Fibroblast of pulmonary artery (primary cell): Measurements from ENCODE around the gene MAP7D1.

Experiments used
- DNase-seq: peaks from one replicate; pipeline ENCODE4 v3.0.0-alpha.2; 2010; ENCODE audit warnings: low read depth
- H3K4me3 ChIP-seq: replicated peaks from 2 replicates; pipeline ENCODE4 v1.5.1; 2011; ENCODE audit warnings: low read depth, mild to moderate bottlenecking, control low read depth, low read length, moderate library complexity
- TF ChIP-seq, protein P1 (sequence below): IDR thresholded peaks from 2 replicates; pipeline ENCODE4 v1.5.1; 2011; ENCODE audit warnings: mild to moderate bottlenecking, control low read depth, low read length, inconsistent platforms; ENCODE audit errors: missing control alignments

The MAP7D1 gene

DNA sequence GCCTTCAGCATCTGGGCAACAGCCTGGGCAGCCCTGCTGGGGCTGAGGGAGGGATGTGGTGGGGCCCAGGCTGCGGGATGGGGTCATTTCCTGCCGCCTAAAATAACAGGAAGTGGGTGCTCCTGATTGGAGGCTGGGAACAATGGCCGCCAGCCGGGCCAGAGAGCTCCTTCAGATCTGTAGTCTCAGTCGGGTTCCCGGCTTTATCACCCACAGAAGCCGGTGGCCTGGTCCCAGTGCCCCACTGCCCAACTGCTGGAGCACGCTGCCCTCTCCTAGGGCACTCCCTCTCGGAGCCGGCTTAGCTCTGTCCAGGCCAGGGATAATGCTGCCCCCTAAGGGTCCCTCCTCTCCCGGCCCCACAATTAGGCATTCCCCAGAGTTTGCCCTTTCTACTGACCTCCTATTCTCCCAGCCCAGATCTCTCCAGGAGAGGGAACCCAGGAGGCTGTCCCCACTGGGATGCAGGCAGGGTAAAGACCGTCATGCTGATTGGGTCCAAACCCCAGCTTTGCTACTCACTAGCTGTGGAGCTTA lies 5.1 kb downstream of the MAP7D1 start:
- H3K4me3 ChIP-seq: peak overlapping the region; percentile 59
- peak; percentile 72 for DNase-seq
- TF ChIP-seq, protein P1, sequence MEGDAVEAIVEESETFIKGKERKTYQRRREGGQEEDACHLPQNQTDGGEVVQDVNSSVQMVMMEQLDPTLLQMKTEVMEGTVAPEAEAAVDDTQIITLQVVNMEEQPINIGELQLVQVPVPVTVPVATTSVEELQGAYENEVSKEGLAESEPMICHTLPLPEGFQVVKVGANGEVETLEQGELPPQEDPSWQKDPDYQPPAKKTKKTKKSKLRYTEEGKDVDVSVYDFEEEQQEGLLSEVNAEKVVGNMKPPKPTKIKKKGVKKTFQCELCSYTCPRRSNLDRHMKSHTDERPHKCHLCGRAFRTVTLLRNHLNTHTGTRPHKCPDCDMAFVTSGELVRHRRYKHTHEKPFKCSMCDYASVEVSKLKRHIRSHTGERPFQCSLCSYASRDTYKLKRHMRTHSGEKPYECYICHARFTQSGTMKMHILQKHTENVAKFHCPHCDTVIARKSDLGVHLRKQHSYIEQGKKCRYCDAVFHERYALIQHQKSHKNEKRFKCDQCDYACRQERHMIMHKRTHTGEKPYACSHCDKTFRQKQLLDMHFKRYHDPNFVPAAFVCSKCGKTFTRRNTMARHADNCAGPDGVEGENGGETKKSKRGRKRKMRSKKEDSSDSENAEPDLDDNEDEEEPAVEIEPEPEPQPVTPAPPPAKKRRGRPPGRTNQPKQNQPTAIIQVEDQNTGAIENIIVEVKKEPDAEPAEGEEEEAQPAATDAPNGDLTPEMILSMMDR: peak; percentile 37

DNA sequence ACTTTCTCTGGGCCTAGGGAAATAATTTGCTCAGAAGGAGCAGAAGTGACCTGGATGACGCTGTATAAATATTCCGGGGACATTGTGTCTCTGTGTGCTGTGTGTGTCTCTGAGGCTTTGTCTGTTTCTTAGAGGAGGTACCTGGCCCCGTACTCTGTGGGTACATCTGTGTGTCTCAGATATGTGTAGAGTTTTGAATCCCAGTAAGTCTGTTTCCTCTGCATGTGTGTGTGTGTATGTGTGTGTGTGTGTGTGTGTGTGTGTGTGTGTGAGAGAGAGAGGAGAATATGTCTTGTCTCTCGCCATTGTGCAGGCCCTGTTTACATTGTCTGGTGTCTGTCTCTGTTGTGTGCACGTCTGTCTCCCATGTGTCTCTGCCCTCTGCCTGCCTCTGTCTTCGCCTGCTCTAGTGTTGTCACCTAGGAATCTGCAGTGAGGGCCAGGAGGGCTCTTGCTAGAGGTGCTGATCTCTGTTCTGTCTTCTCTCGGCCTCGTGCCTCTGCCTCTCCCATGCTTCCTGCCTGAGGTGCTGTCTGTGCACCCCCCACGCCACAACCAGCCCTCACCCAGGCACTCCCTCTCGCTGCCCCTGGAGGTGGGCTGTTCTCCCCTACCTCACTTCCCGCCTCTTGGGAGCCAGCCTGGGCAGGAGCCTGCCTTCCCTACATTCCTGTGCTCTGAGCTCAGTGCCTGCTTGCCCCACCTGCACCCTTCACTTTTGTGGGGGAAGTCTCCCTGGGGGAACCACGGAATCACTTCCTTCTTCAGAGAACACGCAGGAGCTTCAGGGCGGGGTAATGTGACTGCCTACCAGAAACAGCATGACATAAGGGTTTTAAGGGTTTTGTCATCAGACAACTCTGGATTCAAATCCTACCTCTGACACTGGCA lies 5.9 kb downstream of the MAP7D1 start:
- peak overlapping the region; percentile 59 for H3K4me3 ChIP-seq
- TF ChIP-seq, protein P1: no peak
- DNase-seq: peak; percentile 38

DNA sequence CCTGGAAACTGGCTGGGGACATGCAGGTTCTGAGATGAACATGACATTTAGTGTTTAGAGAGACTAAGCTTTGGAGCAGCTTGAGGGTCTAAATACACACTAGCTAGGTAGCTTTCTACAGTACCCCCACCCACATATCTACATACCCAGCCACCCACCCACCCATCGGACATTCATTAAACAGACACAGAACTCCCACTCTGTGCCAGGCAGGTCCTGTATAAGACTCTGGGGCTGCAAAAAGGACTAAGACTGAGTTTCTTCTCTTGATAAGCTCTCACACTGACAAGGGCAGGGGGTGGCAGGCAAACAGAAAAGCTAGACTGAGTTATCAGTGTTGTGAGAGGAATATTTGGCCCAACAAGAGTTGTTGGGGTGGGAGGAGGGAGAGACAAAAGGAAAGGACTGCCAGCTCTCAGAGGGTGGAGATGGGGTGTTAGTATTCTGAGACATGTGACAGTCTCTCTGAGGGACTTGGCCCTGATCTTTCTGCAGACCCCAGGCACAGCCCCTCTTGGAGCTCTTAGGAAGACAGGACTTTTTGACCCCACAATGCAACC lies 6.8 kb downstream of the MAP7D1 start:
- H3K4me3 ChIP-seq: no peak overlapping the region
- DNase-seq: no peak
- TF ChIP-seq, protein P1: no peak

DNA sequence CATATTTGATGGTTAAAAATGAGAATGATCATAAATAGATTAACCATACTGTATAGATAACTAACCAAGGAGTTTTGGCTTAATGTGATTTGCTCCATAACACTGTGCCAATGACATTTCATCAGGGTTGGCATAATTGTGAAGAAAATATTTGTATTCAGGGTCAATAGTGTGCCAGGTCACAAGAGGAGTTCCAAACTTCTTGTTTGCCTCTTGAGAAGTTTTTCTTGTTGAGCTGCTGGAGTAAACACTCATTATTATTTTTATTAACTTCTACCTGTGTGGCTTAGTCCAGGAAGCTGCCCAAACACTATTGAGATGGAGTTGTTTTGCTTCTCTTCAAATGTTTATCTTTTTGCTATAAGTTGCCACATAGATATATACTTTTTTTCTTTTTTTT lies 7.5 kb downstream of the MAP7D1 start:
- DNase-seq: no peak
- H3K4me3 ChIP-seq: no peak overlapping the region
- TF ChIP-seq, protein P1: no peak

DNA sequence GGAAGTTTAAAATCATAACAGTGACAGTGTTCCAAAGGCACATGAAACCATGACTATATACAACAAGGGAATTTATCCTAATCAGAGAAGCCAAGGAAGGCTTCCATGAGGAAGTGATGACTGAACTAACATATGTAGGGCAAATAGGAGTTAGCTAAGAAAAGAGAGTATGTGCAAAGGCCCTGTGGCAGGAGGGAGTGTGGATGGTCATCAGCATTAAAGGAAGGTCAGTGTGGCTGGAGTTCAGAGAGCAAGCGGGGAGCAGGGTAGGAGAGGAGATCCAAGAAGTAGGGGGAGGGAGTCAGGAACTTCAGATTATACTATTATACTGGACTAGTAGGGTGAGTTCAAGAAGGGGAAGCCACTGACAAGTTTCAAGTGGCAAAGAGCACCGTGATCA lies 8.4 kb downstream of the MAP7D1 start:
- TF ChIP-seq, protein P1: no peak
- DNase-seq: no peak
- no peak overlapping the region for H3K4me3 ChIP-seq

DNA sequence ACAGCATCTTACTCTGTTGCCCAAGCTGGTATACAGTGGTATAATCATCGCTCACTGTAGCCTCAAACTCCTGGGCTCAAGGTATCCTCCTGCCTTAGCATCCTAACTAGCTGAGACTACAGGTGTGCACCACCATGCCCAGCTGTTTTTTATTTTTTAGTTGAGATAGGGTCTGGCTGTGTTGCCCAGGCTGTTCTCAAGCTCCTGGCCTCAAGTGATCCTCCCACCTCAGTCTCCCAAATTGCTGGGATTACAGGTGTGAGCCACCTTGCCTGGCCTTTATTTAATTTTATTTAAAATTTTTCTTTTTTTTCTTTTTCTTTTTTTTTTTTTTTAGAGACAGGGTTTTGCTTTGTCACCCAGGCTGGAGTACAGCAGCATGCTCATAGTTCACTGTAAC lies 9.2 kb downstream of the MAP7D1 start:
- H3K4me3 ChIP-seq: no peak overlapping the region
- no peak for DNase-seq
- TF ChIP-seq, protein P1: no peak
